Measurements from ENCODE around the gene RPS6KB2. TPM values are rescaled to one million over a fixed set of nuclear protein-coding genes. Genes with fewer than 3 reads are reported as not detected.

RPS6KB2 gene
- total and polyA plus RNA-seq, 12 donors: 16.3 to 46.3 (median 23.2) TPM

GRCh38 chr11:67410369-67410831, 17.9 kb upstream of the RPS6KB2 start:
- ATAC-seq (no peak), DNase-seq (no peak)
- H3K4me1 ChIP-seq: peaks cover 0 to 53% (median 6%) of the 10 kb centered on the region in 9 donors
- peaks cover 0 to 62% (median 50%) of the 10 kb centered on the region in 7 donors for H3K27me3 ChIP-seq
- no peak overlapping the region for H3K4me3 ChIP-seq
- no peaks in the 10 kb centered on the region for H3K36me3 ChIP-seq
- intact Hi-C loops (cut with DNase I): no loop called here
- TF ChIP-seq CTCF (IDR thresholded peaks at IDR 0.05): no peak
- peak overlapping the region in 1 of 10 donors; percentile 99 for H3K27ac ChIP-seq
- H3K9me3 ChIP-seq: no peaks in the 10 kb centered on the region
- 63 to 66% methylated on average over 15 of the region's 15 CpGs for WGBS, 2 donors

- peaks cover 0 to 64% (median 53%) of the 10 kb centered on the region in 7 donors for H3K27me3 ChIP-seq
Measured at GRCh38 chr11:67410984-67411784, 17.1 kb upstream of the RPS6KB2 start.

GRCh38 chr11:67411785-67412152, 16.5 kb upstream of the RPS6KB2 start:
- H3K9me3 ChIP-seq: no peaks in the 10 kb centered on the region
- H3K27ac ChIP-seq: no peak overlapping the region
- no peak for DNase-seq
- WGBS, 2 donors: 69 to 71% methylated on average over 7 of the region's 7 CpGs
- H3K27me3 ChIP-seq: peaks cover 0 to 64% (median 53%) of the 10 kb centered on the region in 7 donors
- TF ChIP-seq CTCF (IDR thresholded peaks at IDR 0.05): no peak
- intact Hi-C loops (cut with DNase I): no loop called here
- peaks cover 6 to 53% (median 17%) of the 10 kb centered on the region in 9 donors for H3K4me1 ChIP-seq
- no peak for ATAC-seq
- no peak overlapping the region for H3K4me3 ChIP-seq
- no peaks in the 10 kb centered on the region for H3K36me3 ChIP-seq

More at GRCh38 chr11:67410984-67411784, 17.1 kb upstream of the RPS6KB2 start:
- TF ChIP-seq CTCF (IDR thresholded peaks at IDR 0.05): no peak
- intact Hi-C loops (cut with DNase I): no loop called here
- no peak overlapping the region for H3K27ac ChIP-seq
- no peaks in the 10 kb centered on the region for H3K36me3 ChIP-seq
- H3K4me1 ChIP-seq: peaks cover under 1 to 53% (median 11%) of the 10 kb centered on the region in 9 donors
- DNase-seq (no peak), ATAC-seq (no peak)
- no peaks in the 10 kb centered on the region for H3K9me3 ChIP-seq
- H3K4me3 ChIP-seq: no peak overlapping the region
- 70 to 72% methylated on average over 17 of the region's 17 CpGs for WGBS, 2 donors

- intact Hi-C loops (cut with DNase I): no loop called here
- TF ChIP-seq CTCF (IDR thresholded peaks at IDR 0.05): no peak
- H3K36me3 ChIP-seq: no peaks in the 10 kb centered on the region
- peaks cover 0 to 64% (median 53%) of the 10 kb centered on the region in 7 donors for H3K27me3 ChIP-seq
- H3K27ac ChIP-seq: no peak overlapping the region
- H3K4me3 ChIP-seq: no peak overlapping the region
- H3K4me1 ChIP-seq: peaks cover 6 to 57% (median 26%) of the 10 kb centered on the region in 9 donors
- DNase-seq: no peak
- ATAC-seq: no peak
- no peaks in the 10 kb centered on the region for H3K9me3 ChIP-seq
- 69 to 73% methylated on average over 9 of the region's 9 CpGs for WGBS, 2 donors
Measured at GRCh38 chr11:67412495-67413179, 15.7 kb upstream of the RPS6KB2 start.

Measured in heart right ventricle (tissue), 16 donors.